ENCODE measurements around the gene TEAD1. TPM values are rescaled to one million over a fixed set of nuclear protein-coding genes. Genes with fewer than 3 reads are reported as not detected.

TEAD1 gene
- total and polyA plus RNA-seq, 2 experiments from 2014 or later = 24.5 to 103 TPM

- TF ChIP-seq ETS1 (IDR thresholded peaks at IDR 0.05) (no peak), CREB1 (CRISPR knock-in tag; IDR thresholded peaks at IDR 0.05; ENCODE audit: low read depth) (no peak)
Observed at GRCh38 chr11:12787847-12788246, 113.6 kb downstream of the TEAD1 start (continued).

GRCh38 chr11:12789054-12789453, 114.8 kb downstream of the TEAD1 start:
- no peaks in the 10 kb centered on the region for H3F3A ChIP-seq (replicated peaks; ENCODE audit: low read depth)
- H3K36me3 ChIP-seq (ENCODE audit: insufficient read depth) = no peaks in the 10 kb centered on the region; the same call in 1 of the 2 replicates
- no peak for DNase-seq (ENCODE audit: low spot score)
- peaks cover 55% of the 10 kb centered on the region for H3K4me1 ChIP-seq (ENCODE audit: insufficient read depth)
- Mint-ChIP-seq H3K4me3 (no peak overlapping the region), H3K27me3 (ENCODE audit: insufficient read depth, low read depth, poor library complexity) (no peaks in the 10 kb centered on the region), H3K27ac (no peak overlapping the region), H3K4me1 (peaks cover 57% of the 10 kb centered on the region), H3K36me3 (ENCODE audit: low read depth) (no peaks in the 10 kb centered on the region; the same call in 2 of the 3 replicates), H3K9me3 (no peaks in the 10 kb centered on the region)
- H3K27me3 ChIP-seq (ENCODE audit: insufficient read depth) = no peaks in the 10 kb centered on the region
- no peak for ATAC-seq
- no peak overlapping the region for H2AFZ ChIP-seq
- H4K20me1 ChIP-seq (replicated peaks; ENCODE audit: insufficient read depth) = peaks cover 4% of the 10 kb centered on the region
- H3K4me2 ChIP-seq = no peak overlapping the region
- peaks cover 97% of the 10 kb centered on the region for H3K79me2 ChIP-seq (replicated peaks; ENCODE audit: insufficient read depth)
- peaks cover 5% of the 10 kb centered on the region; the same call in 1 of the 2 replicates for H3K9me2 ChIP-seq (ENCODE audit: insufficient read depth)
- no peak overlapping the region for H3K4me3 ChIP-seq
- peak overlapping the region; percentile 11; the same call in 1 of the 2 replicates for H3K27ac ChIP-seq (ENCODE audit: low read depth)
- TF ChIP-seq, protein P1, sequence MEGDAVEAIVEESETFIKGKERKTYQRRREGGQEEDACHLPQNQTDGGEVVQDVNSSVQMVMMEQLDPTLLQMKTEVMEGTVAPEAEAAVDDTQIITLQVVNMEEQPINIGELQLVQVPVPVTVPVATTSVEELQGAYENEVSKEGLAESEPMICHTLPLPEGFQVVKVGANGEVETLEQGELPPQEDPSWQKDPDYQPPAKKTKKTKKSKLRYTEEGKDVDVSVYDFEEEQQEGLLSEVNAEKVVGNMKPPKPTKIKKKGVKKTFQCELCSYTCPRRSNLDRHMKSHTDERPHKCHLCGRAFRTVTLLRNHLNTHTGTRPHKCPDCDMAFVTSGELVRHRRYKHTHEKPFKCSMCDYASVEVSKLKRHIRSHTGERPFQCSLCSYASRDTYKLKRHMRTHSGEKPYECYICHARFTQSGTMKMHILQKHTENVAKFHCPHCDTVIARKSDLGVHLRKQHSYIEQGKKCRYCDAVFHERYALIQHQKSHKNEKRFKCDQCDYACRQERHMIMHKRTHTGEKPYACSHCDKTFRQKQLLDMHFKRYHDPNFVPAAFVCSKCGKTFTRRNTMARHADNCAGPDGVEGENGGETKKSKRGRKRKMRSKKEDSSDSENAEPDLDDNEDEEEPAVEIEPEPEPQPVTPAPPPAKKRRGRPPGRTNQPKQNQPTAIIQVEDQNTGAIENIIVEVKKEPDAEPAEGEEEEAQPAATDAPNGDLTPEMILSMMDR (conservative IDR thresholded peaks at IDR 0.05; ENCODE audit: low read depth in 2 of 2) = no peak
- TF ChIP-seq JUNB (IDR thresholded peaks at IDR 0.05; ENCODE audit: unreplicated experiment) (no peak), CREB1 (CRISPR knock-in tag; IDR thresholded peaks at IDR 0.05; ENCODE audit: low read depth) (no peak), ZNF331 (CRISPR knock-in tag; IDR thresholded peaks at IDR 0.05; ENCODE audit: low read depth) (no peak), EZH2phosphoT487 (IDR thresholded peaks at IDR 0.05; ENCODE audit: unreplicated experiment) (no peak), EZH2 (IDR thresholded peaks at IDR 0.05; ENCODE audit: low read depth, unreplicated experiment) (no peak)
- TF ChIP-seq, protein P2, sequence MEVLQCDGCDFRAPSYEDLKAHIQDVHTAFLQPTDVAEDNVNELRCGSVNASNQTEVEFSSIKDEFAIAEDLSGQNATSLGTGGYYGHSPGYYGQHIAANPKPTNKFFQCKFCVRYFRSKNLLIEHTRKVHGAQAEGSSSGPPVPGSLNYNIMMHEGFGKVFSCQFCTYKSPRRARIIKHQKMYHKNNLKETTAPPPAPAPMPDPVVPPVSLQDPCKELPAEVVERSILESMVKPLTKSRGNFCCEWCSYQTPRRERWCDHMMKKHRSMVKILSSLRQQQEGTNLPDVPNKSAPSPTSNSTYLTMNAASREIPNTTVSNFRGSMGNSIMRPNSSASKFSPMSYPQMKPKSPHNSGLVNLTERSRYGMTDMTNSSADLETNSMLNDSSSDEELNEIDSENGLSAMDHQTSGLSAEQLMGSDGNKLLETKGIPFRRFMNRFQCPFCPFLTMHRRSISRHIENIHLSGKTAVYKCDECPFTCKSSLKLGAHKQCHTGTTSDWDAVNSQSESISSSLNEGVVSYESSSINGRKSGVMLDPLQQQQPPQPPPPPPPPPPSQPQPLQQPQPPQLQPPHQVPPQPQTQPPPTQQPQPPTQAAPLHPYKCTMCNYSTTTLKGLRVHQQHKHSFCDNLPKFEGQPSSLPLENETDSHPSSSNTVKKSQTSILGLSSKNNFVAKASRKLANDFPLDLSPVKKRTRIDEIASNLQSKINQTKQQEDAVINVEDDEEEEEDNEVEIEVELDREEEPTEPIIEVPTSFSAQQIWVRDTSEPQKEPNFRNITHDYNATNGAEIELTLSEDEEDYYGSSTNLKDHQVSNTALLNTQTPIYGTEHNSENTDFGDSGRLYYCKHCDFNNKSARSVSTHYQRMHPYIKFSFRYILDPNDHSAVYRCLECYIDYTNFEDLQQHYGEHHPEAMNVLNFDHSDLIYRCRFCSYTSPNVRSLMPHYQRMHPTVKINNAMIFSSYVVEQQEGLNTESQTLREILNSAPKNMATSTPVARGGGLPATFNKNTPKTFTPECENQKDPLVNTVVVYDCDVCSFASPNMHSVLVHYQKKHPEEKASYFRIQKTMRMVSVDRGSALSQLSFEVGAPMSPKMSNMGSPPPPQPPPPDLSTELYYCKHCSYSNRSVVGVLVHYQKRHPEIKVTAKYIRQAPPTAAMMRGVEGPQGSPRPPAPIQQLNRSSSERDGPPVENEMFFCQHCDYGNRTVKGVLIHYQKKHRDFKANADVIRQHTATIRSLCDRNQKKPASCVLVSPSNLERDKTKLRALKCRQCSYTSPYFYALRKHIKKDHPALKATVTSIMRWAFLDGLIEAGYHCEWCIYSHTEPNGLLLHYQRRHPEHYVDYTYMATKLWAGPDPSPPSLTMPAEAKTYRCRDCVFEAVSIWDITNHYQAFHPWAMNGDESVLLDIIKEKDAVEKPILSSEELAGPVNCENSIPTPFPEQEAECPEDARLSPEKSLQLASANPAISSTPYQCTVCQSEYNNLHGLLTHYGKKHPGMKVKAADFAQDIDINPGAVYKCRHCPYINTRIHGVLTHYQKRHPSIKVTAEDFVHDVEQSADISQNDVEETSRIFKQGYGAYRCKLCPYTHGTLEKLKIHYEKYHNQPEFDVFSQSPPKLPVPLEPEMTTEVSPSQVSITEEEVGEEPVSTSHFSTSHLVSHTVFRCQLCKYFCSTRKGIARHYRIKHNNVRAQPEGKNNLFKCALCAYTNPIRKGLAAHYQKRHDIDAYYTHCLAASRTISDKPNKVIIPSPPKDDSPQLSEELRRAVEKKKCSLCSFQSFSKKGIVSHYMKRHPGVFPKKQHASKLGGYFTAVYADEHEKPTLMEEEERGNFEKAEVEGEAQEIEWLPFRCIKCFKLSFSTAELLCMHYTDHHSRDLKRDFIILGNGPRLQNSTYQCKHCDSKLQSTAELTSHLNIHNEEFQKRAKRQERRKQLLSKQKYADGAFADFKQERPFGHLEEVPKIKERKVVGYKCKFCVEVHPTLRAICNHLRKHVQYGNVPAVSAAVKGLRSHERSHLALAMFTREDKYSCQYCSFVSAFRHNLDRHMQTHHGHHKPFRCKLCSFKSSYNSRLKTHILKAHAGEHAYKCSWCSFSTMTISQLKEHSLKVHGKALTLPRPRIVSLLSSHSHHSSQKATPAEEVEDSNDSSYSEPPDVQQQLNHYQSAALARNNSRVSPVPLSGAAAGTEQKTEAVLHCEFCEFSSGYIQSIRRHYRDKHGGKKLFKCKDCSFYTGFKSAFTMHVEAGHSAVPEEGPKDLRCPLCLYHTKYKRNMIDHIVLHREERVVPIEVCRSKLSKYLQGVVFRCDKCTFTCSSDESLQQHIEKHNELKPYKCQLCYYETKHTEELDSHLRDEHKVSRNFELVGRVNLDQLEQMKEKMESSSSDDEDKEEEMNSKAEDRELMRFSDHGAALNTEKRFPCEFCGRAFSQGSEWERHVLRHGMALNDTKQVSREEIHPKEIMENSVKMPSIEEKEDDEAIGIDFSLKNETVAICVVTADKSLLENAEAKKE (CRISPR knock-in tag; IDR thresholded peaks at IDR 0.05) = no peak
- TF ChIP-seq, protein P3, sequence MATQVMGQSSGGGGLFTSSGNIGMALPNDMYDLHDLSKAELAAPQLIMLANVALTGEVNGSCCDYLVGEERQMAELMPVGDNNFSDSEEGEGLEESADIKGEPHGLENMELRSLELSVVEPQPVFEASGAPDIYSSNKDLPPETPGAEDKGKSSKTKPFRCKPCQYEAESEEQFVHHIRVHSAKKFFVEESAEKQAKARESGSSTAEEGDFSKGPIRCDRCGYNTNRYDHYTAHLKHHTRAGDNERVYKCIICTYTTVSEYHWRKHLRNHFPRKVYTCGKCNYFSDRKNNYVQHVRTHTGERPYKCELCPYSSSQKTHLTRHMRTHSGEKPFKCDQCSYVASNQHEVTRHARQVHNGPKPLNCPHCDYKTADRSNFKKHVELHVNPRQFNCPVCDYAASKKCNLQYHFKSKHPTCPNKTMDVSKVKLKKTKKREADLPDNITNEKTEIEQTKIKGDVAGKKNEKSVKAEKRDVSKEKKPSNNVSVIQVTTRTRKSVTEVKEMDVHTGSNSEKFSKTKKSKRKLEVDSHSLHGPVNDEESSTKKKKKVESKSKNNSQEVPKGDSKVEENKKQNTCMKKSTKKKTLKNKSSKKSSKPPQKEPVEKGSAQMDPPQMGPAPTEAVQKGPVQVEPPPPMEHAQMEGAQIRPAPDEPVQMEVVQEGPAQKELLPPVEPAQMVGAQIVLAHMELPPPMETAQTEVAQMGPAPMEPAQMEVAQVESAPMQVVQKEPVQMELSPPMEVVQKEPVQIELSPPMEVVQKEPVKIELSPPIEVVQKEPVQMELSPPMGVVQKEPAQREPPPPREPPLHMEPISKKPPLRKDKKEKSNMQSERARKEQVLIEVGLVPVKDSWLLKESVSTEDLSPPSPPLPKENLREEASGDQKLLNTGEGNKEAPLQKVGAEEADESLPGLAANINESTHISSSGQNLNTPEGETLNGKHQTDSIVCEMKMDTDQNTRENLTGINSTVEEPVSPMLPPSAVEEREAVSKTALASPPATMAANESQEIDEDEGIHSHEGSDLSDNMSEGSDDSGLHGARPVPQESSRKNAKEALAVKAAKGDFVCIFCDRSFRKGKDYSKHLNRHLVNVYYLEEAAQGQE (IDR thresholded peaks at IDR 0.05; ENCODE audit: unreplicated experiment) = no peak
